SU-DHL-6 (cell line): ENCODE measurements around the gene ST6GALNAC2.
"Not testable (repeated sequence)": the region's sequence is repeated elsewhere in the genome, so short reads cannot be mapped to it uniquely, and the experiment has no call there.

ENCODE experiments used
- EZH2phosphoT487 ChIP-seq: fragments of 200-600 bp; sonication (generic), shearing (Covaris generic); conservative IDR thresholded peaks from 2 replicates; pipeline ENCODE4 v1.6.1; 2018; ENCODE audit warnings: mild to moderate bottlenecking, antibody characterized with exemption, low read length, moderate library complexity, mixed read lengths
- TF ChIP-seq, protein P1 (sequence below): fragments of 200-600 bp; sonication (generic); IDR thresholded peaks from one replicate; pipeline ENCODE4 v1.5.1; 2017; ENCODE audit warnings: antibody characterized with exemption, mild to moderate bottlenecking, low read length, moderate library complexity; ENCODE audit not compliant: insufficient read depth, poor library complexity, severe bottlenecking

DNA sequence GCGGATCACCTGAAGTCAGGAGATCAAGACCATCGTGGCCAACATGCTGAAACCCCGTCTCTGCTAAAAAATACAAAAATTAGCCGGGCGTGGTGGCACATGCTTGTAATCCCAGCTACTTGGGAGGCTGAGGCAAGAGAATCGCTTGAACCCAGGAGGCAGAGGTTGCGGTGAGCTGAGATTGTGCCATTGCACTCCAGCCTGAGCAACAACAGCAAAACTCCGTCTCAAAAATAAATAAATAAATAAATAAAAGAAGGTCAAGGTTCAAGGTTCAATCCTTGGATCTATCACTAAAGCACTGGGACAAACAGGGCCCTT is 60.2 kb downstream of the ST6GALNAC2 start:
- TF ChIP-seq, protein P1, sequence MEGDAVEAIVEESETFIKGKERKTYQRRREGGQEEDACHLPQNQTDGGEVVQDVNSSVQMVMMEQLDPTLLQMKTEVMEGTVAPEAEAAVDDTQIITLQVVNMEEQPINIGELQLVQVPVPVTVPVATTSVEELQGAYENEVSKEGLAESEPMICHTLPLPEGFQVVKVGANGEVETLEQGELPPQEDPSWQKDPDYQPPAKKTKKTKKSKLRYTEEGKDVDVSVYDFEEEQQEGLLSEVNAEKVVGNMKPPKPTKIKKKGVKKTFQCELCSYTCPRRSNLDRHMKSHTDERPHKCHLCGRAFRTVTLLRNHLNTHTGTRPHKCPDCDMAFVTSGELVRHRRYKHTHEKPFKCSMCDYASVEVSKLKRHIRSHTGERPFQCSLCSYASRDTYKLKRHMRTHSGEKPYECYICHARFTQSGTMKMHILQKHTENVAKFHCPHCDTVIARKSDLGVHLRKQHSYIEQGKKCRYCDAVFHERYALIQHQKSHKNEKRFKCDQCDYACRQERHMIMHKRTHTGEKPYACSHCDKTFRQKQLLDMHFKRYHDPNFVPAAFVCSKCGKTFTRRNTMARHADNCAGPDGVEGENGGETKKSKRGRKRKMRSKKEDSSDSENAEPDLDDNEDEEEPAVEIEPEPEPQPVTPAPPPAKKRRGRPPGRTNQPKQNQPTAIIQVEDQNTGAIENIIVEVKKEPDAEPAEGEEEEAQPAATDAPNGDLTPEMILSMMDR = not testable (repeated sequence)
- not testable (repeated sequence) for TF ChIP-seq EZH2phosphoT487
